GM23248 (cell line): Measurements from ENCODE around the gene NCK2.

Experiments used
- EZH2 ChIP-seq: fragments of 200-600 bp; sonication (generic); IDR thresholded peaks from 2 replicates; pipeline ENCODE4 v1.6.1; 2018; ENCODE audit warnings: antibody characterized with exemption, mild to moderate bottlenecking; ENCODE audit not compliant: insufficient read depth, poor library complexity, severe bottlenecking
- EZH2phosphoT487 ChIP-seq: fragments of 200-600 bp; sonication (generic); IDR thresholded peaks from 2 replicates; pipeline ENCODE4 v1.6.1; 2018; ENCODE audit warnings: antibody characterized with exemption, moderate library complexity, mild to moderate bottlenecking, low read depth; ENCODE audit not compliant: insufficient read depth

DNA sequence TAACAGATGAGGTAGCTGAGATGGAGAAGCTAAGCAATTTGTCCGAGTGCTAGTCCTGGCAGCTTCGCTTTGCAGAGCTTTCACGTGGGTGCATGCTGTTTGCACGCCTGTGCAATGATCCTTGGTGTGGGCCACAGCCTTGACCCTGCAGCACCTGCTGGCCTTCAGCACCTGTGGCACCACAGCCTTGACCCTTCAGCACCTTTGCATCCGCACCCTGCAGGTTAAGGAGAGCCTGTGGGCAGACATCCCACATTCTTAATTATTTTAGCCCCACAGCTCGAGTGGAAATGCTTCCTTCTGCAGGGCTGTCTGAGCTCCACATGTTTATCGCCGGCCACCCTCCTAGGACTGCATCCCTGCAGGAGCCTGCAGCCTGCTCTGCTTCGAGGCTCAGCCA is 19.3 kb downstream of the NCK2 start:
- TF ChIP-seq EZH2phosphoT487, result no peak
- no peak for TF ChIP-seq EZH2
